Neural progenitor cell (in vitro differentiated cells): ENCODE measurements around the gene ERC1. TPM values are rescaled to one million over a fixed set of nuclear protein-coding genes. Genes with fewer than 3 reads are reported as not detected.

Experiments used
- DNase-seq: peaks from one replicate; pipeline ENCODE4 v3.0.0-alpha.2; 2016; ENCODE audit warnings: low spot score
- H2AFZ ChIP-seq: fragments of 200-600 bp; sonication (generic); replicated peaks from 2 replicates; pipeline ENCODE4 v1.6.1; 2016; ENCODE audit warnings: antibody characterized with exemption
- H3F3A ChIP-seq: fragments of 200-600 bp; sonication (generic); 2 replicates; pipeline ENCODE4 v1.6.1; 2016; ENCODE audit warnings: antibody characterized with exemption, low read depth
- H3K27ac ChIP-seq: fragments of 200-600 bp; sonication (generic); 2 replicates; pipeline ENCODE4 v1.5.1; 2016; ENCODE audit warnings: mild to moderate bottlenecking
- H3K27me3 ChIP-seq: fragments of 200-600 bp; sonication (generic); 2 replicates; pipeline ENCODE4 v1.6.1; 2016; ENCODE audit warnings: mild to moderate bottlenecking, moderate library complexity
- H3K36me3 ChIP-seq: fragments of 200-600 bp; sonication (generic); 2 replicates; pipeline ENCODE4 v1.5.1; 2016
- H3K4me1 ChIP-seq: fragments of 200-600 bp; sonication (generic); 2 replicates; pipeline ENCODE4 v1.6.1; 2016; ENCODE audit warnings: mixed run types
- H3K4me2 ChIP-seq: fragments of 200-600 bp; sonication (generic); 2 replicates; pipeline ENCODE4 v1.6.1; 2016
- H3K4me3 ChIP-seq: fragments of 200-600 bp; sonication (generic); 2 replicates; pipeline ENCODE4 v1.5.1; 2016
- H3K79me2 ChIP-seq: fragments of 200-600 bp; sonication (generic); 2 replicates; pipeline ENCODE4 v1.6.1; 2016; ENCODE audit warnings: low read depth
- H3K9ac ChIP-seq: fragments of 200-600 bp; sonication (generic); 2 replicates; pipeline ENCODE4 v1.6.1; 2016
- H3K9me3 ChIP-seq: fragments of 200-600 bp; sonication (generic); 2 replicates; pipeline ENCODE4 v1.5.1; 2016; ENCODE audit warnings: low read depth
- H4K20me1 ChIP-seq: fragments of 200-600 bp; sonication (generic); 2 replicates; pipeline ENCODE4 v1.6.1; 2016; ENCODE audit warnings: low read depth
- H3K27ac Mint-ChIP-seq: 3 replicates; pipeline ENCODE4 v1.8.0; 2021; ENCODE audit warnings: mixed read lengths
- H3K27me3 Mint-ChIP-seq: 2 replicates; pipeline ENCODE4 v1.8.0; 2022; ENCODE audit warnings: low read depth, mild to moderate bottlenecking, inconsistent platforms, moderate library complexity, mixed read lengths; ENCODE audit not compliant: insufficient read depth
- H3K36me3 Mint-ChIP-seq: 3 replicates; pipeline ENCODE4 v1.8.0; 2021; ENCODE audit warnings: mixed read lengths
- H3K4me1 Mint-ChIP-seq: 3 replicates; pipeline ENCODE4 v1.8.0; 2021; ENCODE audit warnings: mixed read lengths
- H3K4me3 Mint-ChIP-seq: 3 replicates; pipeline ENCODE4 v1.8.0; 2021; ENCODE audit warnings: mild to moderate bottlenecking, moderate library complexity, mixed read lengths
- H3K9me3 Mint-ChIP-seq: 3 replicates; pipeline ENCODE4 v1.8.0; 2020; ENCODE audit warnings: mixed read lengths
- CTCF ChIP-seq: fragments of 200-600 bp; sonication (generic); IDR thresholded peaks from 2 replicates; pipeline ENCODE4 v1.5.1; 2017; ENCODE audit warnings: antibody characterized with exemption, mild to moderate bottlenecking
- EZH2 ChIP-seq: fragments of 200-600 bp; sonication (generic); IDR thresholded peaks from 2 replicates; pipeline ENCODE4 v1.6.1; 2017; ENCODE audit warnings: antibody characterized with exemption, mild to moderate bottlenecking, moderate library complexity
- EZH2phosphoT487 ChIP-seq: fragments of 200-600 bp; sonication (generic); IDR thresholded peaks from 2 replicates; pipeline ENCODE4 v1.6.1; 2017; ENCODE audit warnings: antibody characterized with exemption
- total RNA-seq: library from RNA; depleted of rRNA; stranded (reverse); fragments of >200 nt; gene quantifications from 2 replicates; pipeline ENCODE4 v1.2.3, GENCODE V29; 2015; ENCODE audit warnings: low replicate concordance

The ERC1 gene
- total RNA-seq, 1 donor from 2014 or later = 27.5 TPM

GRCh38 chr12:1212526-1212925 lies 221.5 kb downstream of the ERC1 start:
- Histone ChIP-seq H3K4me3 (no peak overlapping the region), H3K79me2 (no peaks in the 10 kb centered on the region), H3K4me1 (peaks cover 28% of the 10 kb centered on the region), H3F3A (peaks cover 20% of the 10 kb centered on the region), H2AFZ (peak overlapping the region; percentile 8), H3K4me2 (peak overlapping the region; percentile 66), H4K20me1 (no peaks in the 10 kb centered on the region), H3K9me3 (no peaks in the 10 kb centered on the region), H3K9ac (peak overlapping the region; percentile 30), H3K27ac (peak overlapping the region; percentile 47), H3K36me3 (no peaks in the 10 kb centered on the region), H3K27me3 (no peaks in the 10 kb centered on the region)
- TF ChIP-seq EZH2 (no peak), EZH2phosphoT487 (no peak), CTCF (no peak)
- DNase-seq = peak; percentile 42
- H3K27ac Mint-ChIP-seq = no peak overlapping the region
- H3K4me3 Mint-ChIP-seq = no peak overlapping the region
- peaks cover 6% of the 10 kb centered on the region for H3K4me1 Mint-ChIP-seq
- no peaks in the 10 kb centered on the region for H3K9me3 Mint-ChIP-seq
- peaks cover 4% of the 10 kb centered on the region for H3K27me3 Mint-ChIP-seq
- peaks cover 3% of the 10 kb centered on the region for H3K36me3 Mint-ChIP-seq

- Mint-ChIP-seq H3K9me3 (no peaks in the 10 kb centered on the region), H3K27me3 (peaks cover 4% of the 10 kb centered on the region), H3K4me1 (peaks cover 6% of the 10 kb centered on the region), H3K36me3 (peaks cover 2% of the 10 kb centered on the region), H3K4me3 (no peak overlapping the region), H3K27ac (no peak overlapping the region)
- Histone ChIP-seq H3K9me3 (no peaks in the 10 kb centered on the region), H3K79me2 (no peaks in the 10 kb centered on the region), H3K36me3 (no peaks in the 10 kb centered on the region), H3K27ac (no peak overlapping the region), H3K4me3 (no peak overlapping the region), H3K27me3 (no peaks in the 10 kb centered on the region), H3F3A (peaks cover 27% of the 10 kb centered on the region), H3K9ac (no peak overlapping the region), H3K4me1 (peaks cover 35% of the 10 kb centered on the region), H4K20me1 (no peaks in the 10 kb centered on the region), H3K4me2 (no peak overlapping the region), H2AFZ (no peak overlapping the region)
- DNase-seq = no peak
- TF ChIP-seq EZH2phosphoT487 (no peak), EZH2 (no peak), CTCF (no peak)
Measured at GRCh38 chr12:1213205-1213604, 222.2 kb downstream of the ERC1 start.

- Histone ChIP-seq H3K27ac (no peak overlapping the region), H3K4me3 (no peak overlapping the region), H3K79me2 (no peaks in the 10 kb centered on the region), H4K20me1 (no peaks in the 10 kb centered on the region), H3F3A (peaks cover 29% of the 10 kb centered on the region), H3K9me3 (no peaks in the 10 kb centered on the region), H3K4me2 (no peak overlapping the region), H3K9ac (no peak overlapping the region), H2AFZ (no peak overlapping the region), H3K4me1 (peaks cover 39% of the 10 kb centered on the region), H3K27me3 (no peaks in the 10 kb centered on the region), H3K36me3 (no peaks in the 10 kb centered on the region)
- no peak for DNase-seq
- TF ChIP-seq EZH2 = no peak
- TF ChIP-seq EZH2phosphoT487 = no peak
- TF ChIP-seq CTCF = no peak
- Mint-ChIP-seq H3K27me3 (peaks cover 4% of the 10 kb centered on the region), H3K4me1 (peaks cover 6% of the 10 kb centered on the region), H3K36me3 (peaks cover 2% of the 10 kb centered on the region), H3K4me3 (no peak overlapping the region), H3K27ac (no peak overlapping the region), H3K9me3 (no peaks in the 10 kb centered on the region)
Measured at GRCh38 chr12:1213618-1214205, 222.7 kb downstream of the ERC1 start.
